GM23338 (cell line): Measurements from ENCODE around the gene EXOC3L1. TPM values are rescaled to one million over a fixed set of nuclear protein-coding genes. Genes with fewer than 3 reads are reported as not detected.

Source experiments
- ATAC-seq: fragments of 200-7000 bp; cut with Tn5 transposase; 3 replicates; pipeline ENCODE4 v1.9.1; 2020
- DNase-seq: peaks from one replicate; pipeline ENCODE4 v3.0.0-alpha.2; 2015; ENCODE audit warnings: low spot score
- H2AFZ ChIP-seq: fragments of 200-600 bp; sonication (generic); 2 replicates; pipeline ENCODE4 v1.8.0; 2016; ENCODE audit warnings: antibody characterized with exemption, mild to moderate bottlenecking, moderate library complexity
- H3F3A ChIP-seq: fragments of 200-600 bp; sonication (generic); replicated peaks from 2 replicates; pipeline ENCODE4 v1.8.0; 2017; ENCODE audit warnings: antibody characterized with exemption, mixed run types, low read depth
- H3K27ac ChIP-seq: fragments of 200-600 bp; sonication (generic); 2 replicates; pipeline ENCODE4 v1.6.1; 2016; ENCODE audit warnings: low read depth
- H3K27me3 ChIP-seq: fragments of 200-600 bp; sonication (generic); 2 replicates; pipeline ENCODE4 v1.8.0; 2016; ENCODE audit warnings: mild to moderate bottlenecking, mixed run types, moderate library complexity; ENCODE audit not compliant: insufficient read depth
- H3K36me3 ChIP-seq: fragments of 200-600 bp; sonication (generic); 2 replicates; pipeline ENCODE4 v1.8.0; 2016; ENCODE audit warnings: mild to moderate bottlenecking; ENCODE audit not compliant: insufficient read depth
- H3K4me1 ChIP-seq: fragments of 200-600 bp; sonication (generic); 2 replicates; pipeline ENCODE4 v1.8.0; 2016; ENCODE audit warnings: mild to moderate bottlenecking, moderate library complexity; ENCODE audit not compliant: insufficient read depth
- H3K4me2 ChIP-seq: fragments of 200-600 bp; sonication (generic); 2 replicates; pipeline ENCODE4 v1.7.1; 2017; ENCODE audit warnings: mixed run types
- H3K4me3 ChIP-seq: fragments of 200-600 bp; sonication (generic); 2 replicates; pipeline ENCODE4 v1.6.1; 2016; ENCODE audit warnings: mixed run types
- H3K79me2 ChIP-seq: fragments of 200-600 bp; sonication (generic); replicated peaks from 2 replicates; pipeline ENCODE4 v1.8.0; 2017; ENCODE audit warnings: mild to moderate bottlenecking; ENCODE audit not compliant: insufficient read depth
- H3K9me2 ChIP-seq: fragments of 200-600 bp; sonication (generic); 2 replicates; pipeline ENCODE4 v1.8.0; 2017; ENCODE audit not compliant: insufficient read depth
- H4K20me1 ChIP-seq: fragments of 200-600 bp; sonication (generic); replicated peaks from 2 replicates; pipeline ENCODE4 v1.8.0; 2017; ENCODE audit warnings: mild to moderate bottlenecking; ENCODE audit not compliant: insufficient read depth
- H3K27ac Mint-ChIP-seq: 2 replicates; pipeline ENCODE4 v1.8.0; 2020; ENCODE audit warnings: inconsistent platforms, mild to moderate bottlenecking, moderate library complexity, mixed read lengths
- H3K27me3 Mint-ChIP-seq: 3 replicates; pipeline ENCODE4 v1.8.0; 2022; ENCODE audit warnings: low read depth, mild to moderate bottlenecking, moderate library complexity, mixed read lengths, inconsistent platforms; ENCODE audit not compliant: insufficient read depth, poor library complexity
- H3K36me3 Mint-ChIP-seq: 3 replicates; pipeline ENCODE4 v1.8.0; 2021; ENCODE audit warnings: low read depth, mild to moderate bottlenecking, inconsistent platforms, moderate library complexity, mixed read lengths
- H3K4me1 Mint-ChIP-seq: 3 replicates; pipeline ENCODE4 v1.8.0; 2020; ENCODE audit warnings: mild to moderate bottlenecking, inconsistent platforms, mixed read lengths
- H3K4me3 Mint-ChIP-seq: 3 replicates; pipeline ENCODE4 v1.8.0; 2021; ENCODE audit warnings: moderate library complexity, mild to moderate bottlenecking, inconsistent platforms, mixed read lengths
- H3K9me3 Mint-ChIP-seq: 3 replicates; pipeline ENCODE4 v1.8.0; 2020; ENCODE audit warnings: moderate library complexity, mild to moderate bottlenecking, inconsistent platforms, mixed read lengths
- CREB1 ChIP-seq: fragments of 250-450 bp; sonication (Bioruptor Pico); IDR thresholded peaks from 2 replicates; pipeline ENCODE4 v1.5.0; 2020; ENCODE audit warnings: low read depth, mild to moderate bottlenecking, moderate library complexity
- CTCF ChIP-seq, 2 experiments: fragments of 200-600 bp in 1 of 2; sonication (generic) in 1 of 2; conservative IDR thresholded peaks; 2 replicates each; pipeline versions ENCODE4 v1.5.1 to v1.6.1; 2016 to 2017; ENCODE audit warnings: antibody characterized with exemption in 2 of 2, low read depth in 2 of 2, mild to moderate bottlenecking in 2 of 2, moderate library complexity in 1 of 2
- EZH2 ChIP-seq: fragments of 200-600 bp; sonication (generic); IDR thresholded peaks from one replicate; pipeline ENCODE4 v1.8.0; 2017; ENCODE audit warnings: antibody characterized with exemption, mild to moderate bottlenecking, low read depth; ENCODE audit not compliant: unreplicated experiment
- JUNB ChIP-seq: IDR thresholded peaks from one replicate; pipeline ENCODE4 v1.6.1; 2016; ENCODE audit warnings: antibody characterized with exemption; ENCODE audit not compliant: unreplicated experiment
- POLR2AphosphoS5 ChIP-seq: IDR thresholded peaks from 2 replicates; pipeline ENCODE4 v1.6.1; 2016; ENCODE audit warnings: antibody characterized with exemption, low read depth
- REST ChIP-seq: IDR thresholded peaks from one replicate; pipeline ENCODE4 v1.6.1; 2018; ENCODE audit warnings: antibody characterized with exemption; ENCODE audit not compliant: unreplicated experiment
- ZNF114 ChIP-seq: fragments of 250-450 bp; sonication (Bioruptor Pico); IDR thresholded peaks from 2 replicates; pipeline ENCODE4 v1.5.0; 2020; ENCODE audit warnings: mild to moderate bottlenecking, moderate library complexity
- ZNF331 ChIP-seq: fragments of 250-450 bp; sonication (Bioruptor Pico); IDR thresholded peaks from 2 replicates; pipeline ENCODE4 v1.5.0; 2020; ENCODE audit warnings: low read depth, mild to moderate bottlenecking, moderate library complexity
- ZNF462 ChIP-seq: fragments of 250-450 bp; sonication (Bioruptor Pico); IDR thresholded peaks from 2 replicates; pipeline ENCODE4 v1.5.0; 2020; ENCODE audit warnings: mild to moderate bottlenecking, moderate library complexity
- polyA plus RNA-seq: library from polyadenylated mRNA; unstranded; fragments of >200 nt; fragmentation: Nextera tagmentation; extraction: Ambion mirVana; gene quantifications from 2 replicates; pipeline ENCODE4 v1.2.1, GENCODE V29; 2016
- total RNA-seq: library from RNA; depleted of rRNA; stranded (reverse); fragments of >200 nt; shearing (Covaris generic); gene quantifications from 2 replicates; pipeline ENCODE4 v1.2.3, GENCODE V29; 2014

Gene EXOC3L1
- total and polyA plus RNA-seq, 2 experiments from 2014 or later: 1.1 to 2.3 TPM

- Histone ChIP-seq H3K36me3 (peaks cover 6% of the 10 kb centered on the region; the same call in 1 of the 2 replicates), H3K27me3 (no peaks in the 10 kb centered on the region), H3K27ac (no peak overlapping the region), H2AFZ (no peak overlapping the region), H3K79me2 (no peaks in the 10 kb centered on the region), H3F3A (0 out of 2 replicates have a peak, but pooled peaks cover 9% of the 10 kb centered on the region), H4K20me1 (no peaks in the 10 kb centered on the region; the same call in 1 of the 2 replicates), H3K4me3 (no peak overlapping the region), H3K9me2 (no peaks in the 10 kb centered on the region), H3K4me2 (no peak overlapping the region), H3K4me1 (no peaks in the 10 kb centered on the region)
- TF ChIP-seq ZNF331 (CRISPR knock-in tag): no peak
- DNase-seq: no peak
- H3K4me1 Mint-ChIP-seq: peaks cover 13% of the 10 kb centered on the region; the same call in 2 of the 3 replicates
- H3K4me3 Mint-ChIP-seq: no peak overlapping the region
- no peak for ATAC-seq
- peaks cover 8% of the 10 kb centered on the region for H3K27me3 Mint-ChIP-seq
- peak overlapping the region; percentile 62; the same call in 1 of the 2 replicates for H3K27ac Mint-ChIP-seq
- H3K9me3 Mint-ChIP-seq: no peaks in the 10 kb centered on the region; the same call in 2 of the 3 replicates
- peaks cover 70% of the 10 kb centered on the region for H3K36me3 Mint-ChIP-seq
Measured at GRCh38 chr16:67234180-67234597, 44.3 kb upstream of the EXOC3L1 start.

DNA sequence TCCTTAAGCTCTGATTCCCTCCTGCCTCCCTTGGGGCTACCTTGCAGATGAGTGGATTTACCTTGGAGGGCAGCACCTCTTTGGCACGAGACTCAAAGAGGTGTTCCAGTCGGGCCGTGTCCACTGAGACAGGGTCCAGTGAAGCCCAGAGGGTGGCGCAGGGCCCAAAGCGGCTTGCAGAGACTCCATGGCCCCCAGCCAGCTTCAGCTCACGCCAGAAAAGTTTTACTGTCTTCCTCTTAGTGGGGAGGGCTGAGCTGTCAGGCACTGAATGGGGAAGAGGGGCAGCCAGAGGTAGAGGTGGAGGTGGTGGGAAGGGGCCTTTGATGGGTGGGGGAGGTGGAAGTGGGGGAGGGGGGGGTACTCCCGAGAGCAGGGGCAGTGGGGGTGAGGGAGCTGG lies 43.7 kb upstream of the EXOC3L1 start:
- Mint-ChIP-seq H3K27me3 (peaks cover 8% of the 10 kb centered on the region), H3K36me3 (peaks cover 71% of the 10 kb centered on the region), H3K27ac (no peak overlapping the region), H3K9me3 (no peaks in the 10 kb centered on the region; the same call in 2 of the 3 replicates), H3K4me3 (no peak overlapping the region), H3K4me1 (peaks cover 13% of the 10 kb centered on the region; the same call in 2 of the 3 replicates)
- Histone ChIP-seq H2AFZ (no peak overlapping the region), H3K4me3 (no peak overlapping the region), H3F3A (0 out of 2 replicates have a peak, but pooled peaks cover 9% of the 10 kb centered on the region), H3K36me3 (peaks cover 10% of the 10 kb centered on the region; the same call in 1 of the 2 replicates), H3K4me1 (no peaks in the 10 kb centered on the region), H3K9me2 (no peaks in the 10 kb centered on the region), H3K79me2 (no peaks in the 10 kb centered on the region), H3K27ac (no peak overlapping the region), H4K20me1 (no peaks in the 10 kb centered on the region; the same call in 1 of the 2 replicates), H3K4me2 (no peak overlapping the region), H3K27me3 (no peaks in the 10 kb centered on the region)
- no peak for DNase-seq
- no peak for ATAC-seq
- no peak for TF ChIP-seq ZNF462 (CRISPR knock-in tag)
- TF ChIP-seq ZNF114 (CRISPR knock-in tag): no peak
- TF ChIP-seq EZH2: no peak
- no peak for TF ChIP-seq POLR2AphosphoS5
- no peak for TF ChIP-seq CTCF (conservative IDR thresholded peaks at IDR 0.05; ENCODE audit: low read depth in 2 of 2)
- TF ChIP-seq JUNB: no peak
- no peak for TF ChIP-seq CREB1 (CRISPR knock-in tag)
- no peak for TF ChIP-seq REST
